GM23248 (cell line): ENCODE data around the gene BBS1. TPM values are rescaled to one million over a fixed set of nuclear protein-coding genes. Genes with fewer than 3 reads are reported as not detected.
"Not testable (repeated sequence)": the region's sequence is repeated elsewhere in the genome, so short reads cannot be mapped to it uniquely, and the experiment has no call there.

Source experiments
- DNase-seq: peaks from one replicate; pipeline ENCODE4 v3.0.0-alpha.2; 2015
- H2AFZ ChIP-seq: fragments of 200-600 bp; sonication (generic); 2 replicates; pipeline ENCODE4 v1.6.1; 2016; ENCODE audit warnings: antibody characterized with exemption
- H3F3A ChIP-seq: fragments of 200-600 bp; sonication (generic); 2 replicates; pipeline ENCODE4 v1.6.1; 2016; ENCODE audit warnings: mild to moderate bottlenecking, antibody characterized with exemption, mixed run types; ENCODE audit not compliant: insufficient read depth
- H3K27ac ChIP-seq: fragments of 200-600 bp; sonication (generic); 2 replicates; pipeline ENCODE4 v1.5.1; 2016; ENCODE audit warnings: mild to moderate bottlenecking
- H3K27me3 ChIP-seq: fragments of 200-600 bp; sonication (generic); replicated peaks from 2 replicates; pipeline ENCODE4 v1.6.1; 2016; ENCODE audit warnings: mild to moderate bottlenecking; ENCODE audit not compliant: insufficient read depth
- H3K36me3 ChIP-seq: fragments of 200-600 bp; sonication (generic); 2 replicates; pipeline ENCODE4 v1.6.1; 2016; ENCODE audit warnings: low read depth, mild to moderate bottlenecking
- H3K4me1 ChIP-seq: fragments of 200-600 bp; sonication (generic); 2 replicates; pipeline ENCODE4 v1.6.1; 2016; ENCODE audit warnings: mild to moderate bottlenecking; ENCODE audit not compliant: insufficient read depth
- H3K4me2 ChIP-seq: fragments of 200-600 bp; sonication (generic); one replicate; pipeline ENCODE4 v1.6.1; 2016; ENCODE audit warnings: mild to moderate bottlenecking; ENCODE audit not compliant: unreplicated experiment
- H3K4me3 ChIP-seq: fragments of 200-600 bp; sonication (generic); 2 replicates; pipeline ENCODE4 v1.5.1; 2016; ENCODE audit warnings: mild to moderate bottlenecking
- H3K79me2 ChIP-seq: fragments of 200-600 bp; sonication (generic); 2 replicates; pipeline ENCODE4 v1.6.1; 2016; ENCODE audit warnings: mild to moderate bottlenecking; ENCODE audit not compliant: insufficient read depth
- H3K9ac ChIP-seq: fragments of 200-600 bp; sonication (generic); 2 replicates; pipeline ENCODE4 v1.6.1; 2016; ENCODE audit warnings: mild to moderate bottlenecking
- H3K9me2 ChIP-seq: fragments of 200-600 bp; sonication (generic); 2 replicates; pipeline ENCODE4 v1.6.1; 2016; ENCODE audit warnings: mixed run types, mild to moderate bottlenecking, moderate library complexity; ENCODE audit not compliant: insufficient read depth
- H3K9me3 ChIP-seq: fragments of 200-600 bp; sonication (generic); one replicate; pipeline ENCODE4 v1.6.1; 2017; ENCODE audit warnings: low read depth
- H4K20me1 ChIP-seq: fragments of 200-600 bp; sonication (generic); 2 replicates; pipeline ENCODE4 v1.6.0; 2016; ENCODE audit not compliant: insufficient read depth
- EZH2 ChIP-seq: fragments of 200-600 bp; sonication (generic); IDR thresholded peaks from 2 replicates; pipeline ENCODE4 v1.6.1; 2018; ENCODE audit warnings: antibody characterized with exemption, mild to moderate bottlenecking; ENCODE audit not compliant: insufficient read depth, poor library complexity, severe bottlenecking
- EZH2phosphoT487 ChIP-seq: fragments of 200-600 bp; sonication (generic); IDR thresholded peaks from 2 replicates; pipeline ENCODE4 v1.6.1; 2018; ENCODE audit warnings: antibody characterized with exemption, moderate library complexity, mild to moderate bottlenecking, low read depth; ENCODE audit not compliant: insufficient read depth
- WGBS, 2 experiments: methylation state at CpG; one replicate each; pipeline ENCODE4 v1.1.6; 2015 to 2017; ENCODE audit warnings: low lambda C conversion rate in 2 of 2, low coverage in 1 of 2; ENCODE audit errors: missing lambda C conversion rate in 2 of 2; 5-methylcytosine and 5-hydroxymethylcytosine counted together
- in situ Hi-C: fragments of 300-500 bp; cut with MboI; formaldehyde crosslinking; loops from 2 replicates; pipeline ENCODE4 v1.15.0; 2020
- polyA plus RNA-seq: library from polyadenylated mRNA; unstranded; fragments of >200 nt; fragmentation: Nextera tagmentation; extraction: Ambion mirVana; gene quantifications from 2 replicates; pipeline ENCODE4 v1.2.1, GENCODE V29; 2016
- total RNA-seq: library from RNA; depleted of rRNA; stranded (reverse); fragments of >200 nt; shearing (Covaris generic); gene quantifications from 2 replicates; pipeline ENCODE4 v1.2.3, GENCODE V29; 2014; rRNA removed

BBS1 gene
- total RNA-seq, result 39.1 and 58.8 TPM in 2 replicates
- 20.2 and 23.0 TPM in 2 replicates for polyA plus RNA-seq

GRCh38 chr11:66510271-66510989, at the start of gene BBS1:
TSS of gene BBS1 (plus strand) at chr11:66510635. CDS start at chr11:66510660, 25 bp downstream.
- Histone ChIP-seq H3K36me3 (no peaks in the 10 kb centered on the region), H3F3A (no peaks in the 10 kb centered on the region), H3K27me3 (no peaks in the 10 kb centered on the region), H3K9me3 (no peaks in the 10 kb centered on the region), H3K9ac (peak within 1 kb of the TSS; percentile 87), H2AFZ (peak within 1 kb of the TSS; percentile 100), H4K20me1 (no peaks in the 10 kb centered on the region), H3K79me2 (peaks cover 23% of the 10 kb centered on the region), H3K4me2 (peak within 1 kb of the TSS; percentile 96), H3K27ac (peak within 1 kb of the TSS; percentile 49), H3K9me2 (no peaks in the 10 kb centered on the region), H3K4me3 (peak within 1 kb of the TSS; percentile 98), H3K4me1 (peaks cover 6% of the 10 kb centered on the region)
- in situ Hi-C loops, result no loop called here
- no peak for TF ChIP-seq EZH2phosphoT487
- TF ChIP-seq EZH2, result no peak
- WGBS, 2 experiments, result 3 to 5% methylated on average over 31 of the region's 31 CpGs
- DNase-seq, result peak; percentile 90

DNA sequence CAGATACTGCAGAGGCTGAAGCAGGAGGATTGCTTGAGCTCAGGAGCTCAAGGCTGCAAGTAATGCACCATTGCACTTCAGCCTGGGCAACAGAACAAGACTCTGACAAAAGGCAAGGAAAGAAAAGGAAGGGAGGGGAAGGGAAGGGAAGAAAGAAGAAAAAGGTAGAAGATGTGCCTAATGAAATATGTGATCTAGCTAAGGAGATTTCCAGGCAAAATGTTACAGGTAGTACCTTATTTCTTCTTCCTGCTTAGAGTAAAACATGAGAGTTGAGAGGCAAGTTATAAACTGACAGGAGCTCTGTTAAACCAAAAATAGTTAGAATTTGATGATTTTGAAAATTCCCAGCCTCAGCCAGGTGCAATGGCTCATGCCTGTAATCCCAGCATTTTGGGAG, 48.4 kb upstream of the BBS1 start:
- H3K36me3 ChIP-seq, result no peaks in the 10 kb centered on the region
- H2AFZ ChIP-seq, result no peak overlapping the region
- H3K4me2 ChIP-seq, result no peak overlapping the region
- no peak overlapping the region for H3K4me3 ChIP-seq
- no peaks in the 10 kb centered on the region for H3K9me3 ChIP-seq
- no peak overlapping the region for H3K27ac ChIP-seq
- no peak overlapping the region for H3K9ac ChIP-seq
- in situ Hi-C loops, result no loop called here
- no peaks in the 10 kb centered on the region for H3K79me2 ChIP-seq
- TF ChIP-seq EZH2phosphoT487 (no peak), EZH2 (no peak)
- H3K4me1 ChIP-seq, result no peaks in the 10 kb centered on the region
- no peaks in the 10 kb centered on the region for H3K27me3 ChIP-seq
- H3F3A ChIP-seq, result no peaks in the 10 kb centered on the region
- DNase-seq, result no peak
- no peaks in the 10 kb centered on the region for H3K9me2 ChIP-seq
- no peaks in the 10 kb centered on the region for H4K20me1 ChIP-seq

DNA sequence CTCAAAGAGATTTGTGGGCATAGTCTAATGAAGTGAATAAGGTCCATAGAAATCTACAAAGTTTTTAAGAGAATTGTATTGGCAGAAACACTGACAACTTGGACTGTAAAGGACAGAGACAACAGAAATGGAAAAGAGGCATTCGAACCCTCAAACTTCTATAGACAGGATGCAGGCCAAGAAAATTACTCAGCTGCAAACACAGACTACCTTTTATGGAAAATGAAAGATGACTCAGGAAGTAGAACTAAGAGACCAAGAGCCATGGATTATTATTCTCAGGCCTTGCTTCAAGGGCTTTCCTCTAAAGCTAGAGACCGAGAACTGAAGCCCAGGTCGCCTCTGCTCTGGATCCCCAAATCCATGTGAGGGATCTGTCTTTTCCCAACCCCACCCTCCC, 47.5 kb upstream of the BBS1 start:
- no peak overlapping the region for H3K4me3 ChIP-seq
- no peak overlapping the region for H2AFZ ChIP-seq
- no peak overlapping the region for H3K9ac ChIP-seq
- no peaks in the 10 kb centered on the region for H3K36me3 ChIP-seq
- in situ Hi-C loops, result no loop called here
- no peak for DNase-seq
- no peaks in the 10 kb centered on the region for H3K9me3 ChIP-seq
- H3K27me3 ChIP-seq, result no peaks in the 10 kb centered on the region
- no peaks in the 10 kb centered on the region for H3K9me2 ChIP-seq
- no peak for TF ChIP-seq EZH2
- TF ChIP-seq EZH2phosphoT487, result no peak
- no peaks in the 10 kb centered on the region for H3K79me2 ChIP-seq
- H3F3A ChIP-seq, result no peaks in the 10 kb centered on the region
- no peaks in the 10 kb centered on the region for H4K20me1 ChIP-seq
- no peak overlapping the region for H3K4me2 ChIP-seq
- no peak overlapping the region for H3K27ac ChIP-seq
- WGBS, 2 experiments, result 80 to 82% methylated on average over 3 of the region's 3 CpGs
- no peaks in the 10 kb centered on the region for H3K4me1 ChIP-seq

GRCh38 chr11:66464116-66464515, 46.3 kb upstream of the BBS1 start:
- DNase-seq, H3F3A ChIP-seq, H3K4me2 ChIP-seq, H2AFZ ChIP-seq, H3K4me3 ChIP-seq, H4K20me1 ChIP-seq, H3K27ac ChIP-seq, H3K9me2 ChIP-seq, H3K9me3 ChIP-seq, H3K9ac ChIP-seq, H3K4me1 ChIP-seq, H3K79me2 ChIP-seq, in situ Hi-C loops, H3K36me3 ChIP-seq, H3K27me3 ChIP-seq: not testable (repeated sequence)
- 84 to 88% methylated on average over 5 of the region's 5 CpGs for WGBS, 2 experiments

DNA sequence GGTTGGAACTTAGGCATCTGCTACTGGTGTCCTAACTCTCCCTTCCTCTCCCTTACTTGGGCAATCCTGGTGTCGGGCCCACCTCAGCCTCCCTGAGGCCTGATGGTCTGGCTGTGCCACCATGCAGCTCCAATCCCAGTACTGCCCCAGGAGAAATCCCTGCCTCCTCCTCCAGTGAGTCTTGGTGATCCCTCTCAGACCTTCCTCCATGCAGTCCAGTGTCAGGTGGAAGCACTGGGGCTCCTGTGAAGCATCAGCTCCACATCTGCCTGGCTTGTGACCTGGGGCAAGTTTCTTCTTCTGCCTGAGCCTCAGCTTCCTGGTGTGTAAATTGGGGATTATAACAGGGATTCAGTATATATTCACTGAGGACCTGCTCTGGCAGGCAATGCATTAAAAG, 45.5 kb upstream of the BBS1 start:
- no peak overlapping the region for H3K4me2 ChIP-seq
- no peak overlapping the region for H3K9ac ChIP-seq
- no peak overlapping the region for H3K4me3 ChIP-seq
- no peaks in the 10 kb centered on the region for H3K4me1 ChIP-seq
- TF ChIP-seq EZH2 (no peak), EZH2phosphoT487 (no peak)
- H3K36me3 ChIP-seq, result no peaks in the 10 kb centered on the region
- H3K27me3 ChIP-seq, result no peaks in the 10 kb centered on the region
- H3K79me2 ChIP-seq, result no peaks in the 10 kb centered on the region
- WGBS, 2 experiments, result 100% methylated on average over 1 of the region's 1 CpG
- no peak overlapping the region for H3K27ac ChIP-seq
- no peak for DNase-seq
- H3K9me3 ChIP-seq, result no peaks in the 10 kb centered on the region
- H2AFZ ChIP-seq, result no peak overlapping the region
- in situ Hi-C loops, result no loop called here
- H4K20me1 ChIP-seq, result no peaks in the 10 kb centered on the region
- no peaks in the 10 kb centered on the region for H3F3A ChIP-seq
- H3K9me2 ChIP-seq, result no peaks in the 10 kb centered on the region
